Stimulated activated naive CD8-positive, alpha-beta T cell treated with anti-CD3 and anti-CD28 coated beads, Interleukin-15, amount 100 ng/mL, for 72 hours (primary cell): ENCODE measurements around the gene EFNB3.
A peak's percentile ranks its signal among the peaks of the same experiment; 100 is the strongest.

Experiments
- ATAC-seq: fragments of 150-1000 bp; cut with Tn5 transposase; 2 replicates; pipeline ENCODE4 v1.10.0; 2021; ENCODE audit warnings: mild to moderate bottlenecking, moderate library complexity
- DNase-seq, 2 donors: peaks; one replicate each; pipeline ENCODE4 v3.0.0; 2021 to 2022
- H3K27ac Mint-ChIP-seq, 2 donors: one replicate each; pipeline ENCODE4 v1.8.0; 2022; ENCODE audit warnings: mild to moderate bottlenecking in 2 of 2, mixed read lengths in 2 of 2, moderate library complexity in 2 of 2
- H3K27me3 Mint-ChIP-seq: one replicate; pipeline ENCODE4 v1.8.0; 2022; ENCODE audit warnings: mixed read lengths
- H3K4me1 Mint-ChIP-seq: one replicate; pipeline ENCODE4 v1.8.0; 2022; ENCODE audit warnings: mild to moderate bottlenecking, mixed read lengths
- H3K4me3 Mint-ChIP-seq, 2 donors: one replicate each; pipeline ENCODE4 v1.8.0; 2022; ENCODE audit warnings: mild to moderate bottlenecking in 2 of 2, mixed read lengths in 2 of 2, moderate library complexity in 1 of 2
- H3K9me3 Mint-ChIP-seq, 2 donors: one replicate each; pipeline ENCODE4 v1.8.0; 2022; ENCODE audit warnings: mixed read lengths in 2 of 2

Gene EFNB3

GRCh38 chr17:7687908-7688807, 16.8 kb upstream of the EFNB3 start, which contains the start of gene WRAP53:
WRAP53 (plus strand) TSS chr17:7688477; CDS start chr17:7688649, 172 bp downstream.
- DNase-seq (peak; percentile 97), ATAC-seq (peak; percentile 89)
- Mint-ChIP-seq H3K27me3 (no peaks in the 10 kb centered on the region), H3K9me3 (no peaks in the 10 kb centered on the region), H3K4me3 (peak within 1 kb of the TSS; percentile 94 to 96), H3K4me1 (peaks cover 49% of the 10 kb centered on the region), H3K27ac (peak within 1 kb of the TSS; percentile 99 to 100)

GRCh38 chr17:7688808-7689316, 16.1 kb upstream of the EFNB3 start:
- DNase-seq (no peak), ATAC-seq (no peak)
- no peaks in the 10 kb centered on the region for H3K9me3 Mint-ChIP-seq
- H3K4me3 Mint-ChIP-seq = peak overlapping the region; percentile 94 to 96
- H3K27me3 Mint-ChIP-seq = no peaks in the 10 kb centered on the region
- H3K27ac Mint-ChIP-seq = peak overlapping the region; percentile 99 to 100
- H3K4me1 Mint-ChIP-seq = peaks cover 46% of the 10 kb centered on the region

- DNase-seq (no peak), ATAC-seq (no peak)
- Mint-ChIP-seq H3K4me1 (peaks cover 5% of the 10 kb centered on the region), H3K27me3 (no peaks in the 10 kb centered on the region), H3K4me3 (no peak overlapping the region), H3K27ac (no peak overlapping the region), H3K9me3 (no peaks in the 10 kb centered on the region)
These were observed 9.4 kb upstream of the EFNB3 start for GRCh38 chr17:7695586-7695985.

- H3K4me3 Mint-ChIP-seq = no peak overlapping the region
- peaks cover 3% of the 10 kb centered on the region for H3K4me1 Mint-ChIP-seq
- no peak for ATAC-seq
- H3K27ac Mint-ChIP-seq = no peak overlapping the region
- no peak for DNase-seq
- no peaks in the 10 kb centered on the region for H3K9me3 Mint-ChIP-seq
- peaks cover 5% of the 10 kb centered on the region for H3K27me3 Mint-ChIP-seq
These were observed 7.0 kb upstream of the EFNB3 start for GRCh38 chr17:7697828-7698588.

GRCh38 chr17:7700510-7700909, 4.5 kb upstream of the EFNB3 start:
- Mint-ChIP-seq H3K27ac (no peak overlapping the region), H3K4me1 (peaks cover 21% of the 10 kb centered on the region), H3K27me3 (peaks cover 28% of the 10 kb centered on the region), H3K4me3 (no peak overlapping the region), H3K9me3 (no peaks in the 10 kb centered on the region)
- ATAC-seq (no peak), DNase-seq (no peak)

GRCh38 chr17:7701681-7702080, 3.3 kb upstream of the EFNB3 start:
- Mint-ChIP-seq H3K4me3 (no peak overlapping the region), H3K27me3 (peaks cover 39% of the 10 kb centered on the region), H3K9me3 (no peaks in the 10 kb centered on the region), H3K27ac (no peak overlapping the region), H3K4me1 (peaks cover 31% of the 10 kb centered on the region)
- ATAC-seq (no peak), DNase-seq (no peak)

GRCh38 chr17:7702776-7703175, 2.2 kb upstream of the EFNB3 start:
- H3K4me1 Mint-ChIP-seq = peaks cover 31% of the 10 kb centered on the region
- H3K4me3 Mint-ChIP-seq = no peak overlapping the region
- H3K9me3 Mint-ChIP-seq = no peaks in the 10 kb centered on the region
- DNase-seq (no peak), ATAC-seq (no peak)
- H3K27me3 Mint-ChIP-seq = peaks cover 50% of the 10 kb centered on the region
- H3K27ac Mint-ChIP-seq = no peak overlapping the region

- ATAC-seq (peak; percentile 35), DNase-seq (no peak)
- H3K4me3 Mint-ChIP-seq = peak overlapping the region; percentile 76 to 84
- peaks cover 31% of the 10 kb centered on the region for H3K4me1 Mint-ChIP-seq
- peak overlapping the region; percentile 9 to 69 for H3K27ac Mint-ChIP-seq
- H3K27me3 Mint-ChIP-seq = peaks cover 58% of the 10 kb centered on the region
- H3K9me3 Mint-ChIP-seq = no peaks in the 10 kb centered on the region
These were observed 1.2 kb upstream of the EFNB3 start for GRCh38 chr17:7703584-7704479.

GRCh38 chr17:7705269-7706255, 560 bp downstream of the EFNB3 start:
- Mint-ChIP-seq H3K27ac (no peak overlapping the region), H3K4me3 (peak overlapping the region; percentile 9 to 76), H3K4me1 (peaks cover 42% of the 10 kb centered on the region), H3K9me3 (no peaks in the 10 kb centered on the region), H3K27me3 (peaks cover 69% of the 10 kb centered on the region)
- peak; percentile 45 for ATAC-seq
- no peak for DNase-seq

- H3K4me1 Mint-ChIP-seq = peaks cover 52% of the 10 kb centered on the region
- DNase-seq = no peak
- H3K27me3 Mint-ChIP-seq = peaks cover 82% of the 10 kb centered on the region
- no peak overlapping the region for H3K4me3 Mint-ChIP-seq
- no peak overlapping the region for H3K27ac Mint-ChIP-seq
- H3K9me3 Mint-ChIP-seq = no peaks in the 10 kb centered on the region
- no peak for ATAC-seq
These were observed 1.8 kb downstream of the EFNB3 start for GRCh38 chr17:7706631-7707354.

- peaks cover 88% of the 10 kb centered on the region for H3K27me3 Mint-ChIP-seq
- H3K27ac Mint-ChIP-seq = no peak overlapping the region
- DNase-seq (no peak), ATAC-seq (no peak)
- H3K4me3 Mint-ChIP-seq = no peak overlapping the region
- no peaks in the 10 kb centered on the region for H3K9me3 Mint-ChIP-seq
- H3K4me1 Mint-ChIP-seq = peaks cover 56% of the 10 kb centered on the region
These were observed 2.4 kb downstream of the EFNB3 start for GRCh38 chr17:7707446-7707845.

- H3K4me3 Mint-ChIP-seq = no peak overlapping the region
- peaks cover 60% of the 10 kb centered on the region for H3K4me1 Mint-ChIP-seq
- ATAC-seq (no peak), DNase-seq (no peak)
- H3K9me3 Mint-ChIP-seq = no peaks in the 10 kb centered on the region
- H3K27me3 Mint-ChIP-seq = peaks cover 89% of the 10 kb centered on the region
- no peak overlapping the region for H3K27ac Mint-ChIP-seq
These were observed 3.1 kb downstream of the EFNB3 start for GRCh38 chr17:7707858-7708750.

GRCh38 chr17:7709031-7709430, 4.0 kb downstream of the EFNB3 start:
- peaks cover 89% of the 10 kb centered on the region for H3K27me3 Mint-ChIP-seq

More at GRCh38 chr17:7709031-7709430, 4.0 kb downstream of the EFNB3 start:
- ATAC-seq (no peak), DNase-seq (no peak)
- no peaks in the 10 kb centered on the region for H3K9me3 Mint-ChIP-seq
- H3K4me3 Mint-ChIP-seq = no peak overlapping the region
- peaks cover 57% of the 10 kb centered on the region for H3K4me1 Mint-ChIP-seq
- no peak overlapping the region for H3K27ac Mint-ChIP-seq
